Measurements from ENCODE around the gene RAD9A.
"Not testable (repeated sequence)": the region's sequence is repeated elsewhere in the genome, so short reads cannot be mapped to it uniquely, and the experiment has no call there.

Gene RAD9A

GRCh38 chr11:67421430-67422031, 29.7 kb downstream of the RAD9A start:
- DNase-seq, result no peak
- Histone ChIP-seq H3K9me3 (no peaks in the 10 kb centered on the region), H3K27ac (peak overlapping the region; percentile 93 to 95), H3K36me3 (no peaks in the 10 kb centered on the region), H3K4me1 (peaks cover 5 to 46% (median 42%) of the 10 kb centered on the region in 4 donors), H3K4me3 (peak overlapping the region; percentile 64 to 80), H3K27me3 (no peaks in the 10 kb centered on the region)
- TF ChIP-seq, protein P1, sequence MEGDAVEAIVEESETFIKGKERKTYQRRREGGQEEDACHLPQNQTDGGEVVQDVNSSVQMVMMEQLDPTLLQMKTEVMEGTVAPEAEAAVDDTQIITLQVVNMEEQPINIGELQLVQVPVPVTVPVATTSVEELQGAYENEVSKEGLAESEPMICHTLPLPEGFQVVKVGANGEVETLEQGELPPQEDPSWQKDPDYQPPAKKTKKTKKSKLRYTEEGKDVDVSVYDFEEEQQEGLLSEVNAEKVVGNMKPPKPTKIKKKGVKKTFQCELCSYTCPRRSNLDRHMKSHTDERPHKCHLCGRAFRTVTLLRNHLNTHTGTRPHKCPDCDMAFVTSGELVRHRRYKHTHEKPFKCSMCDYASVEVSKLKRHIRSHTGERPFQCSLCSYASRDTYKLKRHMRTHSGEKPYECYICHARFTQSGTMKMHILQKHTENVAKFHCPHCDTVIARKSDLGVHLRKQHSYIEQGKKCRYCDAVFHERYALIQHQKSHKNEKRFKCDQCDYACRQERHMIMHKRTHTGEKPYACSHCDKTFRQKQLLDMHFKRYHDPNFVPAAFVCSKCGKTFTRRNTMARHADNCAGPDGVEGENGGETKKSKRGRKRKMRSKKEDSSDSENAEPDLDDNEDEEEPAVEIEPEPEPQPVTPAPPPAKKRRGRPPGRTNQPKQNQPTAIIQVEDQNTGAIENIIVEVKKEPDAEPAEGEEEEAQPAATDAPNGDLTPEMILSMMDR (IDR thresholded peaks at IDR 0.05), result no peak
- intact Hi-C loops (cut with DNase I; ENCODE audit: low total_unique reads), result loop anchor here (5.0 kb wide), 1 partner anchor 46 kb away; the partner anchor contains the start of gene TMEM134

GRCh38 chr11:67422891-67423290, 31.1 kb downstream of the RAD9A start:
- intact Hi-C loops (cut with DNase I; ENCODE audit: low total_unique reads), result loop anchor here (5.0 kb wide), 1 partner anchor 44 kb away; the partner anchor contains the start of gene TMEM134
- TF ChIP-seq, protein P1 (IDR thresholded peaks at IDR 0.05), result no peak
- no peak overlapping the region for H3K27ac ChIP-seq
- no peaks in the 10 kb centered on the region for H3K27me3 ChIP-seq
- DNase-seq, result no peak
- H3K4me3 ChIP-seq, result no peak overlapping the region
- H3K9me3 ChIP-seq, result no peaks in the 10 kb centered on the region
- H3K36me3 ChIP-seq, result no peaks in the 10 kb centered on the region
- H3K4me1 ChIP-seq, result peaks cover 0 to 40% (median 33%) of the 10 kb centered on the region in 4 donors

DNA sequence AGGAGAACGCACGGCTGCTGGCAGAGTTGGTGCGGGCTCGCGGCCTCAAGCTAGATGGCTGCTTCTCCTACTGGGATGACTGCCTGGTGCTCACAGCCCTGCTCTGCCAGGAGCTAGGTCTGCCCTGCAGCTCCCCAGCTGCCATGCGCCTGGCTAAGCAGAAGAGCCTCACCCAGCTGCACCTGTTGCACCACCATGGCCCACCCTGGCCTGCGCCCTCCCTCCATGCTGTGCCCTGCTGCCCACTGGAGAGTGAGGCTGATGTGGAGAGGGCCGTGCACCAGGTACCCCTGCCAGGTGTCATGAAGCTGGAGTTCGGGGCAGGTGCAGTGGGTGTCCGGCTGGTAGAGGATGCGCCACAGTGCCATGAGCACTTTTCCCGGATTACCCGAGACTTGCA, 31.7 kb downstream of the RAD9A start:
- Histone ChIP-seq H3K4me1 (peaks cover 0 to 35% (median 27%) of the 10 kb centered on the region in 4 donors), H3K27me3 (no peaks in the 10 kb centered on the region), H3K36me3 (no peaks in the 10 kb centered on the region), H3K27ac (no peak overlapping the region), H3K9me3 (no peaks in the 10 kb centered on the region), H3K4me3 (no peak overlapping the region)
- intact Hi-C loops (cut with DNase I; ENCODE audit: low total_unique reads), result loop anchor here (5.0 kb wide), 1 partner anchor 44 kb away; the partner anchor contains the start of gene TMEM134
- DNase-seq, result no peak
- TF ChIP-seq, protein P1 (IDR thresholded peaks at IDR 0.05), result no peak

DNA sequence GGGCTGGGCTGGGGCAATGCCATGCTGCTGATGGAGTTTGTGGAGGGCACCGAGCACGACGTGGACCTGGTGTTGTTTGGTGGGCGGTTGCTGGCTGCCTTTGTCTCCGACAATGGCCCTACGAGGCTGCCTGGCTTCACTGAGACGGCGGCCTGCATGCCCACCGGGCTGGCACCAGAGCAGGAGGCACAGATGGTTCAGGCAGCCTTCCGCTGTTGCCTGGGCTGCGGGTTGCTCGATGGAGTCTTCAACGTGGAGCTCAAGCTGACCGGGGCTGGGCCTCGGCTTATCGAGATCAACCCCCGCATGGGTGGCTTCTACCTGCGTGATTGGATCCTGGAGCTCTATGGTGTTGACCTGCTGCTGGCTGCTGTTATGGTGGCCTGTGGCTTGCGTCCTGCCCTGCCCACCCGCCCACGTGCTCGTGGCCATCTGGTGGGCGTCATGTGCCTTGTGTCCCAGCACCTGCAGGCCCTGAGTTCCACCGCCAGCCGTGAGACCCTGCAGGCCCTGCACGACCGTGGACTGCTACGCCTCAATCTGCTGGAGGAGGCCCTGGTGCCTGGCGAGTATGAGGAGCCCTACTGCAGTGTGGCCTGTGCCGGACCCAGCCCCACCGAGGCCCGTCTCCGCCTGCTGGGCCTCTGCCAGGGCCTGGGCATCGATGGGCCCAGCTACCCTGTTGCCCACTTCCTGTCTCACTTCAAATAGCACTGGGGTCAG, 32.3 kb downstream of the RAD9A start:
- Histone ChIP-seq H3K27me3 (no peaks in the 10 kb centered on the region), H3K9me3 (no peaks in the 10 kb centered on the region), H3K4me1 (peaks cover 0 to 34% (median 25%) of the 10 kb centered on the region in 4 donors), H3K27ac (no peak overlapping the region), H3K4me3 (no peak overlapping the region), H3K36me3 (no peaks in the 10 kb centered on the region)
- DNase-seq, result no peak
- intact Hi-C loops (cut with DNase I; ENCODE audit: low total_unique reads), result loop anchor here (5.0 kb wide), 1 partner anchor 43 kb away; the partner anchor contains the start of gene TMEM134
- TF ChIP-seq, protein P1 (IDR thresholded peaks at IDR 0.05), result no peak

DNA sequence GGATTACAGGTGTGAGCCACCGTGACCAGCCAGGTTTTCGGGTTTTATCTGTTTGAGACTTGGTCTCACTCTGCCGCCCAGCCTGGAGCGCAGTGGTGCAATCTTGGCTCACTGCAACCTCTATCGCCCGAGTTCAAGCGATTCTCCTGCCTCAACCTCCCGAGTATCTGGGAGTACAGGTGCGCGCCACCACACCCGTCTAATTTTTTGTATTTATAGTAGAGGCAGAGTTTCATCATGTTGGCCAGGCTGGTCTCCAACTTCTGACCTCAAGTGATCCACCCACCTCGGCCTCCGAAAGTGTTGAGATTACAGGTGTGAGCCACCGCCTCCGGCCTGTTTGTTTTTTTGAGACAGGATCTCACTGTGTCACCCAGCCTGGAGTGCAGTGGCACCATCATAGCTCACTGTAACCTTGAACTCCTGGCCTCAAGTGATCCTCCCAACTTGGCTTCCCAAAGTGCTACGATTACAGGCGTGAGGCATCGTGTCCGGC, 35.6 kb downstream of the RAD9A start:
- H3K27ac ChIP-seq, result peak overlapping the region; percentile 84 to 87
- DNase-seq; H3K9me3 ChIP-seq; H3K27me3 ChIP-seq; intact Hi-C loops (cut with DNase I; ENCODE audit: low total_unique reads): not testable (repeated sequence)
- peaks cover 0 to 25% (median 18%) of the 10 kb centered on the region in 4 donors for H3K4me1 ChIP-seq
- H3K4me3 ChIP-seq, result peak overlapping the region; percentile 63 to 77
- peaks cover 23 to 26% (median 23%) of the 10 kb centered on the region in 3 donors for H3K36me3 ChIP-seq

Measured in tibial artery (tissue), 4 donors.